Inflammatory macrophage (primary cell): ENCODE measurements around the gene EPX.

Source experiments
- DNase-seq, 2 donors: peaks; one replicate each; pipeline ENCODE4 v3.0.0-alpha.2; 2020 to 2022

The EPX gene

DNA sequence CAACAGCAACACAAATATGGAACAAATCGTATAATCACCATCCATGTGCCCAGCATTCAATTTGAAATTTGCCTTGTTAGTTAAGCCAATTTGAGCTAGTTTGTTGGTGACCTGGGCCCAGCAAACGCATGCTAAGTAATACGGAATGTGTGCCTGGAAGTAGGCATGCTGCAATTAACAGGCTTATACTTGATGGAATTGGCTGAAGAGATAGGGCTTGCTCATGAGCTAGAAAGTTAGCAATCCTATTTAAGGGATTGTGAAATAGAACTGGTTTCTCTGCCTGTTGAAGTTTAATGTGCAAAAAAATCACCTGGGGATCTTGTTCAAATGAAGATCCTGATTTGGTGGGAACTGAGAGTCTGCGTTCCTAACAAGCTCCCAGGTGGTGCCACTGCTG, 37.4 kb downstream of the EPX start:
- no peak for DNase-seq

DNA sequence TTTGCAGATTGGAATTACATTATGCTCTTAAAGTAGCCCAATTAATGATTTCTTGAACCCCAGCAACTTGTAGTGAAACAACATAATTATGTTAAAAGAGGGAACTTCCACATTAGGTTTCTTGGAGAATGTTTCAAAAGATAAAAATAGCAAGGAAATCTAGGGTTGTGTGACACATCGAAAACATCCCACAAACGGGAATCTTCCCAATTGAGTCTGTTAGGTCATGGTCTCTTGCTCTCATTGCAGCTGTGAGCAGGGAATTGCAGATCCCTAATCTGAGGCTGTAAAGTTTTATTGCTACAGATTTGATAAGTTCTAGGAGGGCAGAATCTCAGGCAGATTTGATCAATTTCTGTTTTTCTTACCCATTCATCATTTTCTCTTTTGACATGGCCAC, 39.1 kb downstream of the EPX start:
- peak; percentile 30 to 60 for DNase-seq

DNA sequence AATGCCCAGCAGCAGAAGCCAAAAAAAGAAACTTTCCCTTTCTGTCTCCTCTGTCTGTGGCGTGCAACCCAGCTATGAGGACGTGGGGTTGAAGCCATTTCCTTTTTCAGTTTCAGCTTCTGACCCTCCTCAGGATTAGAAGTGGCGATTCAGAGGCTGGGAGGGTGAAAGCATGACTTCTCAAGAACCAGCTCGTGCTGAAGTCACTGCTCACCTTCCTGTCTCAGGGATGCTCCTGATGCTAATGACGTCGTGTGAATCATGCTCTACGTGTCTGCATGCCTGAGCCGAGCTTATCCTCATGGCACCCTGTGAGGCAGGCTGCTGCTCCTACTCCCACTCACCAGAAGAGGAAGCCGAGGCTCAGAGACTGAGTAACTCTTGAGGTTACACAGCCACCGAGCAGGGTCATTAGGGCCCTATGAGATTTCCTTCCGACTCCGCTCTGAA, 40.2 kb downstream of the EPX start:
- DNase-seq: peak; percentile 95 to 97

DNA sequence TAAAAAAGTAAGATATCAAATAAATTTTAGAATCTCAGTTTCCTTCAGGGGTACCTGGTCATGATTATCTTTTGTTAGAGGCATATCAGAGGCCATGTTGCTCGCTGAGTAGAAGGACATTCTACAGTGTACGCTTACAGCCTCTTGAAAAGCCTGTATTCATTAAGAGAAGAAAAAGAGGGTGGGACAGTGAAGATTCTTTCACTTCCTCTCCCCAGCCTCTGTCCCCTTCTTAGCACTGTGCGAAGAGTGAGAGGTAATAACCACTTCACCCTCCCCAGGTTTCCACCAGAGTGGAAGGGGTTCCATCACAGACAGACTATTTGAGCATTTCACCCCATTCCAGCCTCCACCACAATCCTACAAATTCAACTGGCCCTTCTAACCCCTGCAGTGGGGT, 41.0 kb downstream of the EPX start:
- DNase-seq: peak; percentile 40 to 60

DNA sequence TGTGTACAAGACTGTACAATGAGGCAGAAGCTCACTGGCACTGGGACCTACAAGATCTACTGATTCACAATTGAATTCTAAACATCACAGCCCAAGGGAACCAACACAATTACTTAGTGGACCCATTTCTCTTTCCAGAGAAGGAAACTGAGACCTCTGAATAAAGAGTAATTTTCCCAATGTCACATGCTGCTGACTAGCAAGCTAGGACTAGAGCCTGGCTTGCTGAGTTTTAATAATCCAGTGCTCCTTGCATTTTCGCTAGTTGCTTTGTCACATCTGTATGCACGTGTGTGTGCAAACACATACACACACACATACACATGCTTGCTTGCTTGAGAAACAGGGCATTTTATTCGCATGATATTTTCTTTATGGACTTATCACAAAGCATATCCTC, 42.0 kb downstream of the EPX start:
- DNase-seq: no peak

DNA sequence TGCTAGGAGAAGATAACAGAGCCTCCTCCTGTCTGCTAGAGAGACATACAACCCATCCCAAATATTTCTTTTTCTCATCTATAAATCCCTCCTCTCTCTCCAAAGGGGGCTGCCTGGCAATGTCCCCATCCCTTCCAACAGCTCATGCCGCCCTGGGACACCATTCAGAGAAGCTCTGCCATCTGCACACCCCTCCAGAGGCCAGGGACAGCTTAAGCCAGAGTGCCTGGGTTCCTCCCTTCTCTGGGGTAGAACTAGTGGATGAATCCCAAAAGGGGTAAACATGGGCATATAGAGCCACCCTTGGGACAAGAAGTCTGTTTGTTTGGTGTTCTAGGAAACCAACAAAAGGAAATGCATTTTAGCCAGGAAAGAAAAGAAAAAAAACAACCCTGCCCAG, 43.3 kb downstream of the EPX start:
- no peak for DNase-seq

DNA sequence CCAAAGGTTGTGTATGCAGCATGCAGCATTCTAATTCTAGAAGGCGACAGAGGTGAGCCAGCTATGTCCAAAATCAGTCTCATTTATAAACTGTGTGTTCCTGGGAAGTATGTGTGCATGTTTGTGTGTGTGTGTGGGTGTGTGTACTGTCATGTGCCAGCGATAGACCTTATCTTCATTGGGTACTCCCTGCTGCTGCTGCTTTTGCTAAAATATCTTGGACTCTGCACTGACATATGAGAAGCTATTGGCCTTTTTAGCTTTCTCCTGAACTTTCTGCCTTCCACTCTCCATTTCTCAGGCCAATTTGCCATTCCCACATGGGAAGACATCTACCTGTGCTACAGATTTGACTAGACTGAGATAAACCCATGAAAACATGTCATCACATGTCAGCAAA, 43.9 kb downstream of the EPX start:
- no peak for DNase-seq

DNA sequence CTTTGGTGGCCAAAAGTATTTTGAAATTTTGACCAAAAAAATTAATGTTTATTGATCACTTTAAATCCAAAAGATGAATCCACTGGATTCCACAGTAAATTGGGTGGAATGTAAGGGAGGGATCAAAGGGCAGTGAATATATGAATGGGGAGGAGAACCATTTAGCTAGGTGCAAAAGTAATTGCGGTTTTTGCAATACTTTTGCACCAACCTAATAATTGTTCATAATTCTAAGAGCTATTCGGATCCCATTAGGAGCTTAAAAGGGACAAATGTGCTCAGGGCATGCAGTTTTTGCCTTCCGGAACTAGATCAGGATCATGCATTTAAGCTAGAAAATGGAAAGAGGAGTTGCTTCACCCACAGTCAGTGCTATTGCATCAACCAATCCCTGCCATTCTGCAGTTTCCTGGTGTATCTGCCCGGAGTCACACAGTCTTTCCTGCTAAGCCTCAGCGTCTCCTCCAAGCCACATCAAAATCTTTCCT, 45.7 kb downstream of the EPX start, which contains the start of gene LPO:
LPO (plus strand) TSS at position 438 of the 488 bp plus-strand sequence. CDS start 4,396 bp downstream, outside the sequence.
- DNase-seq: no peak

DNA sequence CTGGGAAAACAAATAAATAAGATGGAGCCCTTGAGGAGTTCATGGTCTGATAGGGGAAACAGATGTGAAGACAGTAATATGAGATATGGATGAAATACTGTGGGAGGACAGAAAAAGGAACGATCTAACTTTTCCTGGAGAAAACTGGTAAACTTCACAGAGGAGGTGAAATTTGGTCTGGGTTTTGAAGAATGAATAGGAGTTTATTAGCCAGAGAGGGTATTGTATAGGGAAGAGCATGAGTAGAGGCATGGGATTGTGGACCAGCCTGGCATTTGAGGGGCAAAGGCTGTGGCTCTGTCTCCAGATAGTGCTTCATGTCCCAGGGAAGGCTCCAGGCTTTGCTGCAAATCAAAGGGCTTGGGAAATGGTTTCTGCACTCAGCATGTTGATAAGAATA, 47.5 kb downstream of the EPX start:
- no peak for DNase-seq

DNA sequence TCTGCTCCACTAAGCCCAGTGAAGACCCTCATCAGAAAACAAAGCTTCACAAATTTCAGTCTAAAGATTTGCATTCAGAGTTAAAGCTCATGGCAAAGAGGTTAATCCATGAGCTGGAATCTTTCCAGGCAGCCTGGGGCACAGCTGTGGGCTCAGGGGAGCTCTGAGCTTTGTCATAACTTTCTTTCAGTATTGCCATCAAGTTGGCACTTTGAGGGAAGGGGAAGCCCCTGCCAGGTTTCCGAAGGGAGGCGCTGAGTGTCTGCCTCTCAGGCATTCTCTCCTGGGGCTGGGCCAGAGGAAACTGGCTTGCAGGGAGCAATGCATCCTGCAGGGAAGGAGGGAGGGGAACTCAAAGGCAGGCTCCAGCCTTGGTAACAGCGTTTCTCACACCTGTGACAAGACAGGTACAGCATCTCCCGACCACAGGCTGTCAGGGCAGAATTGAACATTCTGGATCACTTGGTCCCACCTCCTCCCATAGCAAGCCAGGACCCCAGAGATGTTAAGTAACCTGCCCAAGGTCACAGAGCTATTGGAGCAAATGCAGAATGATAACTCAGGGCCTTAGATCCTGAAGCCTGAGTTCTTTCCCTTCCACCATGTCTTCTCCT, 49.8 kb downstream of the EPX start:
- DNase-seq: no peak

DNA sequence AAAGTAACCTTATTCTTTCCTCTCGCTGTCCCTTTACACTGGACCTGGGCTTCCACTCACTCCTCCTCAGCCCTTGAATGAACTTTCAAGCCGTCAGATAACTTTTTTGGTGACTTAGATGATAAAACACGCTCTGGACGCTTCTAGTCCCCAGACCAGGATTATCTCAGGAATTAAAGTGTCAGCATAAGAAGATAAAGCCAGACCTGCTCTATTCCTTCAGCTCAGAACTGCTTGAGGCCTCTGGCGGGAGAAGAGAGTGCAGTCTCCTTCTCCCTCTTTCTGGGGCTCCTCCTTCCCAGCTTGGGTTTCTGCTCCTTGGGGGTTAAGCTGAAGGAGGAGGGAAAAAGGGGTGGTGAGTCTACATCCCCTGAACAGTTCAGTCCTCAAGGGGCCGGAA, 52.4 kb downstream of the EPX start:
- DNase-seq: no peak

DNA sequence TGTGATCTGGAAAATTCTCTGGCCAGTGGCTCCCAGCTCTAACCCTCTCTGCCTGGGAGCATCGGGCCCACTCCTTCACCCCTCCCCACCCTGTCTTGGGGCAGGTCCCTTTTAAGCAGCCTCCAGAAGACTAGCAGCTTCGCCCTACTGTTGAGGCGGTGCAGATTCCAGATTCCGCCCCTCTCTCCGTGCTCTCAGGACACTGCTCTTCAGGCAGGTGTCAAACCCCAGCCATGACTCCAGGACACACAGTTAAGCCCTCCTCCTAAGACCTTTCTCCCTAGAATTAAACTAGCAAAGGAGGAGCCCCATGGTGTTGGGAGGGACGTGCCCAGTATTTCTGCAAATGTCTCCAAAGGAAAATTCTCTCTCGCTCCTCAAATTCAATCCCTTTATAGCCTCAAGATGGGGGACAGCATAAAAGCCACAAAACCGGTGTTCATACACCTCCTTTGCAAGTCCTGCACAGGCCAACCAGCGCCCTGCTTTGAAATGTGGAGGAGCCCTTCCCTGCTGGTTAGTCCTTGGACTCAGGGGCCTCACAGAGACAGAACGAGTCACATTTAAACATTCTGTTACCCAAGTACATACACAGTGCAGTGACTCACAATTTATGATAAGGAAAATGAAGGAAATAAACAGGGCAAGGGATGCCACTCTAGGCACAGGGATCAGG, 53.0 kb downstream of the EPX start:
- DNase-seq: no peak

DNA sequence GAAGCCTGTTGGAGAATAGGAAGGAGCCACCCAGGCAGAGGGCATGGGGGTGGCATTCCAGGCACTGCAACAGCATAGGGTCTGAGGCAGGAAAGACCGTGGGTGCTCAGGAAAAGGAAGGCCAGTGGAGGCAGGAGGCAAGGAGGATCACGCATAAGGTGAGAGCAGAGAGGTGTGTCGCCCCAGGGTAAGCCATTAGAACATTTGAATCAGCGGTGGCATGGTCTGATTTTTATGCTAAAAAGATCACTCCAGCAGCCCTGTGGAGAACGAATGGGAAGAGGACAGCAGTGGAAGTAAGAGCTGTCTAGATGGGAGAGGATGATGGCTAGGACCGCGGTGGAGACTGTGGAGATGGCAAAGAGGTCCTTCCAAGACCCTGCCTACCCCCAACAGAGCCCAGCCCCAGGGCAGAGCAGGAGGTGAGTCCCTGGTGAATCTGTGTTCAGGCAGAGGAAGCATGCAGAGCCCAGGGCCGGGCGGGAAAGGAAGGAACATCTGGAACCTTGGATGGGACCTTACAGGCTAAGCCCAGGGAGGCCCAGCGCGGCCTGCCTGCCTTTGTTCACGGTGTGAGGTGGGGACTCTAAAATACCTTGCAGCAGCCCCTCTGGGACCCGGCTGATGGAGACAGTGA, 53.7 kb downstream of the EPX start:
- DNase-seq: no peak

DNA sequence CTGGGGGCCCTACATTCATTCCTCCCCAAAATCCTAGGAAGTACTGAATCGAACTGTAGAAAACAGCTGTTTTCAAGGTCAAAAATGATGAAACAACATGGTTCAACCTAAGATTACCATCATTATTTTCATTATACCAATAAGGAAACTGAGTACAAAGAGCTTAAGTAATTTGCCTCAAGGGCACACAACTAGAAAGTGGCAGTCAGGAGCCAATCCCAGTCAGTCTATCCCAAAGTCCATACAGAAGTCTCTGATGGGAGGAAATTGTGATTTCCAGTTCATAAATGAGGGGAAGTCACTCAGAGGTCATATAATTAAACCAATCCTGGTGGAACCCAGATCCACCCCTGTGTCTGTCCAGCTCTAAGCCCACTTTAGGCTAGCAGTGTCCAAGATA, 54.3 kb downstream of the EPX start:
- no peak for DNase-seq

DNA sequence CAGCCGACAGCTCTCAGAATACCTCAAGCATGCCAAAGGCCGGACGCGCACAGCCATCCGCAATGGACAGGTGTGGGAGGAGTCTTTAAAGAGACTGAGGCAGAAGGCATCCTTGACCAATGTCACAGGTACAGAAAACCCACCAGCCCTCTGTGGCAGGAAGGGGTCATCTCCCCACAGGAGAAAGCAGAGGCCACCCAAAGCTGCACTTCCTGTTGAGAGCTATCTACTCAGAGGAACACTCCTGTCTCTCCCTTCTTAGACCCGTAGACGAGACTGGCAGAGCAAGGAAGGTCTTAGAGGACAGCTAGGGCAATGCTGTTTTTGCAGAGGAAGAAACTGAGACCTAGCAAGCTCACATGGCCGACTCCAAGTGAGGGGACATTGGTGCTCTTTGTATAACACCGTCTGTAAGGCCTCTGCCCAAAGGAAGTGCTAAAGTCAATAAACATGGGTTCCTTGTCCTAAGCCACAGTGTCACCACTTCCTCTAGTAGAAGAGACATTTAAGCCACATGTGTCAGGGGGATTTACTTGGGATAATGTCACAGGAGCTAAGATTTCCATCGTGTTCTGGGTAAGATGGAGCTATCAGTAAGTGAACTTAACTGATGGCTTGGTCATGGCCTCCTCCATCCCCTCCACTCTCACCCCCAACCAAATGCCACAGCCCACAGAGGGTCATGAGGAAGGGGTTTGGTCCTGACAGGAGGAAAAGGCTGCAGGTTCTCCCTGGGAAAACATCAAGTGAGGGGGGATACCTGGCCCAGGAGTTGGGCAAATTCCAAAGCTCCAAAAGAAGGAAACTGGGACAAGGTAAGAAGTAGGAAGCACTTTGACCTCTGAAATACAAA, 55.2 kb downstream of the EPX start:
- peak; percentile 14 to 32 for DNase-seq

DNA sequence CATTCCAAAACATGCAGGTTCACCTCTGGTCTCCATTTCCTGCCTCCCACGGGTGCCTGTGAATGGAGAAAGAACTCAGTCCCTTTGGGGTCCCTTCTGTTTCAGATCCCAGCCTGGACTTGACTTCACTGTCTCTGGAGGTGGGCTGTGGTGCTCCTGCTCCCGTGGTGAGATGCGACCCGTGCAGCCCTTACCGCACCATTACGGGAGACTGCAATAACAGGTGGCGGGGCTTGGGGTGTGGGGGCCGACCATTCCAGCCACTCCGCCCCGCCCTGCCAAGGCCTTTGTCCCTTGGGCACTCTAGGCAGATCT, 56.4 kb downstream of the EPX start:
- no peak for DNase-seq

DNA sequence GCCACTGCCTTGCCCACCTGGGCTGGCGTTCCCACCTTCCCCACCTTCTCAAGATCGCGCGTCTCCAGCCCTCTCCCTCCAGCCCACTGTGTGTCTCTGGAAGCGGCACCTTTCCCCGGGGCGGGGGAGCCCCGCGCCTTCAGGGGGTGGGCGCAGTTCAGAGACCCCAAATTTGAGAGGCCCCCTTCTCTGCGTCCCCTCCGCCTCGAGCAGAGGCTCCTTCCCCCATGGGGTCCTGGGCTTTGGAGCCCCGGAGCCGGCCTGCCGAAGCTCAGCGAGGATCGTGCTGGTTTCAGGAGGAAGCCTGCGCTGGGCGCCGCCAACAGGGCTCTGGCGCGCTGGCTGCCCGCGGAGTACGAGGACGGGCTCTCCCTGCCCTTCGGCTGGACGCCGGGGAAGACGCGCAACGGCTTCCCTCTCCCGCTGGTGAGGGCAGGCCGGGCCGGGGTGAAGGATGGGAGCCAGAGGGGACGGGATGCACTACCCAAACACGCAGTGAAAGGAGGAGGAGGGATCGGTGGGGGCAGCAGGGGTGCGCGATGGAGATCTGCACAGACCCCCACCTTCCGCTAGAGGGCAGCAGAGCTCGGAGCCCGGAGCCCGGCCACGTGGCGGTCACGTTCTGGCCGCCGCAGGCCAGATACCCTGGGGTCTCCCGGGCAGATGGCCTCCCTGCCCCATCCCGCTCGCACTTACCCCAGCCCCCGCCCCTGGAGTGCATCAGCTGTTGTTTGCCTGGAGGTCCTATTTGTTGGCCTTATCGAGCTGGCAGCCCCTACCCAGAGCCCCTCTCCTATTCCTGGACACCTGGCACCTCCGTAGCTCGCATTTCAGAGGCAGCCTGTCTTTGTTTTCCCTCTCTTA, 57.0 kb downstream of the EPX start:
- peak; percentile 57 for DNase-seq

DNA sequence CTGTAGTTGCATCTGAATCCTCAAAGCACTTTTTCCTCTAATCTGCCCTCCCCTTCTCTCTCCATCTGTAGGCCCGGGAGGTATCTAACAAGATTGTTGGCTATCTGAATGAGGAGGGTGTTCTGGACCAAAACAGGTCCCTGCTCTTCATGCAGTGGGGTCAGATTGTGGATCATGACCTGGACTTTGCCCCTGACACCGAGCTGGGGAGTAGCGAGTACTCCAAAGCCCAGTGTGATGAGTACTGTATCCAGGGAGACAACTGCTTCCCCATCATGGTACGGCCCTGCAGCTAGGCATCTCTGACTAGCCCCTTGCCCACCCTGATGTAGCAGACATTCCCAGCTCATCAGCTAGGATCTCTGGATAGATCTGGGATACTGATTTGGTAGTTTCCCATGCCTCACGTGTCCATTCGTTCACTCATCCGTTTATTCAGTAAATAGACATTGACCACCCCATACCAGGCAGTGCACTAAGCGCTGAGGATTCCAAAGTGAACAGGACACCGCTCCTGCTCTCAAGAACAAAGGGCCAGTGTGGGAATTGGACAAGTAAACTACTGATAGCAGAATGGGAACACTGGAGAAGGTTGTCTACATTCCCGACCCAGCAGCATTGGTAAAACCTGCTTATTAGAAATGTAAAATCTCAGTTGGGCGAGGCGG, 58.0 kb downstream of the EPX start:
- DNase-seq: no peak

DNA sequence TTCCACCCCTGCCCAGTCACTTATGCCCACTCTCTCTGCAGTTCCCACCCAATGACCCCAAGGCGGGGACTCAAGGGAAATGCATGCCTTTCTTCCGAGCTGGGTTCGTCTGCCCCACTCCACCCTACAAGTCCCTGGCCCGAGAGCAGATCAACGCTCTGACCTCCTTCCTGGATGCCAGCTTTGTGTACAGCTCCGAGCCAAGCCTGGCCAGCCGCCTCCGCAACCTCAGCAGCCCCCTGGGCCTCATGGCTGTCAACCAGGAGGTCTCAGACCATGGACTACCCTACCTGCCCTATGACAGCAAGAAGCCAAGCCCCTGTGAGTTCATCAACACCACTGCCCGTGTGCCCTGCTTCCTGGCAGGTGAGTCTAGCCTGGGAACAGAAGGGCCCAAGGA, 59.6 kb downstream of the EPX start:
- no peak for DNase-seq

DNA sequence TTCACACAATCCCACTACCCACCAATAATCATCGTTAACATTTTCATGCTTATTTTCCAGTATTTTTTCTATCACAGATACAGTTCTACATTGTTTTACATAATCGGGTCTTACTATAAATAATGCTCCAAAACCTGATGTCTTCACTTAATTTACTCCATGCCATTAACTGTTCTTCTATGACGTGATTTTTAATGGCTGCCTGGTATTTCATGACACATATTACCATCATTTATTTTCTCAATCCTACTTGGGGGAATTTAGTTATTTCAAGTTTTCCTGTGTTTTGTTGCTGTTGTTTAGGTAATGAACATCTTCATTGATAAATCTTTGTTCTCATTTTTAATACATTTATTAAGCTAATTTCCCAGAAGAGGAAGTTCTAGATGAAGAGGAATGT, 60.6 kb downstream of the EPX start:
- DNase-seq: no peak
